K562 (cell line): ENCODE results near the gene SLC26A1. TPM values are rescaled to one million over a fixed set of nuclear protein-coding genes. Genes with fewer than 3 reads are reported as not detected.

ENCODE experiments used
- ARID2 ChIP-seq: fragments of 450-650 bp; IDR thresholded peaks from 2 replicates; pipeline ENCODE4 v1.6.1; 2017; ENCODE audit warnings: antibody characterized with exemption, mild to moderate bottlenecking
- ATF7 ChIP-seq: fragments of 450-650 bp; IDR thresholded peaks from 2 replicates; pipeline ENCODE4 v1.7.1; 2014; ENCODE audit warnings: mild to moderate bottlenecking, moderate library complexity
- CTCF ChIP-seq, 3 experiments: IDR thresholded peaks in 2 of 3; conservative IDR thresholded peaks in 1 of 3; 2 replicates each; pipeline ENCODE4 v1.5.1; 2011 to 2012; ENCODE audit warnings: low read length in 3 of 3, mild to moderate bottlenecking in 3 of 3, control low read depth in 2 of 3, improper control_type of control experiment in 1 of 3, inconsistent platforms in 1 of 3, low read depth in 1 of 3, mixed read lengths in 1 of 3, moderate library complexity in 1 of 3; ENCODE audit not compliant: insufficient read depth in 2 of 3
- DACH1 ChIP-seq: fragments of 450-650 bp; IDR thresholded peaks from 2 replicates; pipeline ENCODE4 v1.6.1; 2018; ENCODE audit not compliant: partially characterized antibody
- EGR1 ChIP-seq: fragments of 450-650 bp; conservative IDR thresholded peaks from 2 replicates; pipeline ENCODE4 v1.6.1; 2017; ENCODE audit warnings: mild to moderate bottlenecking
- GATAD2A ChIP-seq: fragments of 450-650 bp; IDR thresholded peaks from 2 replicates; pipeline ENCODE4 v1.6.1; 2017
- L3MBTL2 ChIP-seq: fragments of 450-650 bp; IDR thresholded peaks from 2 replicates; pipeline ENCODE4 v1.6.1; 2016; ENCODE audit warnings: mild to moderate bottlenecking, moderate library complexity
- MEIS2 ChIP-seq: fragments of 450-650 bp; IDR thresholded peaks from 2 replicates; pipeline ENCODE4 v1.6.1; 2014; ENCODE audit warnings: mild to moderate bottlenecking; ENCODE audit not compliant: partially characterized antibody
- NFIX ChIP-seq: fragments of 250-450 bp; sonication (Bioruptor Pico); IDR thresholded peaks from 2 replicates; pipeline ENCODE4 v1.4.0; 2020; ENCODE audit warnings: low read depth, mild to moderate bottlenecking, moderate library complexity
- PATZ1 ChIP-seq: fragments of 250-450 bp; sonication (Bioruptor Pico); IDR thresholded peaks from 2 replicates; pipeline ENCODE4 v1.5.0; 2020; ENCODE audit warnings: mild to moderate bottlenecking, borderline replicate concordance
- PHF20 ChIP-seq: fragments of 450-650 bp; IDR thresholded peaks from 2 replicates; pipeline ENCODE4 v1.6.1; 2018; ENCODE audit not compliant: partially characterized antibody
- PHF21A ChIP-seq: fragments of 450-650 bp; IDR thresholded peaks from 2 replicates; pipeline ENCODE4 v1.6.1; 2017; ENCODE audit warnings: low read depth, borderline replicate concordance
- RERE ChIP-seq: sonication (generic); formaldehyde crosslinking; IDR thresholded peaks from 2 replicates; pipeline ENCODE4 v1.8.0; 2023; ENCODE audit warnings: missing genetic modification reagents, mild to moderate bottlenecking, borderline replicate concordance
- SNRNP70 ChIP-seq: fragments of 200-400 bp; formaldehyde crosslinking; optimal IDR thresholded peaks from 2 replicates; pipeline ENCODE3; 2017; ENCODE audit warnings: low read depth, low read length
- TFAP4 ChIP-seq: sonication (generic); formaldehyde crosslinking; IDR thresholded peaks from 2 replicates; pipeline ENCODE4 v1.8.0; 2022; ENCODE audit warnings: missing genetic modification reagents, mild to moderate bottlenecking, moderate library complexity, borderline replicate concordance
- ZFX ChIP-seq: sonication (generic); formaldehyde crosslinking; IDR thresholded peaks from 2 replicates; pipeline ENCODE4 v1.8.0; 2022; ENCODE audit warnings: mild to moderate bottlenecking, missing genetic modification reagents, moderate library complexity
- ZKSCAN1 ChIP-seq: fragments of 150-350 bp; IDR thresholded peaks from 2 replicates; pipeline ENCODE4 v1.6.1; 2016; ENCODE audit warnings: low read depth, low read length
- ZNF23 ChIP-seq: fragments of 250-450 bp; sonication (Bioruptor Pico); IDR thresholded peaks from 2 replicates; pipeline ENCODE4 v1.4.0; 2020; ENCODE audit warnings: mild to moderate bottlenecking
- ZNF436 ChIP-seq: fragments of 250-450, 450-650 bp; sonication (Bioruptor Pico); formaldehyde crosslinking; IDR thresholded peaks from 2 replicates; pipeline ENCODE4 v1.7.0; 2020; ENCODE audit warnings: mild to moderate bottlenecking
- polyA plus RNA-seq, 8 experiments: library from polyadenylated mRNA; depleted of rRNA in 4 of 8; stranded (reverse) in 5 of 8; unstranded in 3 of 8; fragments of >200 nt; fragmentation: Nextera tagmentation in 2 of 8; fragmentation: Illumina TruSeq in 1 of 8; extraction: Ambion mirVana in 2 of 8; extraction: Trizol in 1 of 8; gene quantifications; 2 replicates each; pipeline versions ENCODE4 v1.2.1 to v1.2.3, GENCODE V29; 2011 to 2014; ENCODE audit warnings: inconsistent platforms in 1 of 8, missing spikeins in 1 of 8
- total RNA-seq, 7 experiments: library from RNA; depleted of rRNA in 6 of 7; stranded (reverse); fragments of >200 nt in 6 of 7; fragmentation: Illumina TruSeq in 2 of 7; extraction: Trizol in 2 of 7; gene quantifications; 2 replicates each; pipeline versions ENCODE4 v1.2.1 to v1.2.3, GENCODE V29; 2011 to 2021; ENCODE audit warnings: low replicate concordance in 1 of 7

The SLC26A1 gene
- total and polyA plus RNA-seq, 9 of the 15 experiments (the other 6 are each of a cell fraction or from before 2014, with no cell fraction given) = 0.11 to 4.2 (median 0.95) TPM

- TF ChIP-seq RERE (CRISPR knock-in tag) (no peak), ZNF436 (CRISPR knock-in tag) (peak; percentile 89), ZFX (CRISPR knock-in tag) (0 out of 2 replicates have a peak, but pooled peaks have one; percentile 31), TFAP4 (CRISPR knock-in tag) (peak; percentile 5; the same call in 1 of the 2 replicates), SNRNP70 (no peak), DACH1 (no peak), ZKSCAN1 (0 out of 2 replicates have a peak, but pooled peaks have one; percentile 15), EGR1 (0 out of 2 replicates have a peak, but pooled peaks have one; percentile 2), PHF21A (no peak), NFIX (CRISPR knock-in tag) (no peak), PATZ1 (CRISPR knock-in tag) (no peak), MEIS2 (peak; percentile 96), PHF20 (peak; percentile 30), ZNF23 (CRISPR knock-in tag) (no peak), CTCF (IDR thresholded peaks at IDR 0.05 in 2 of 3, conservative IDR thresholded peaks at IDR 0.05 in 1 of 3; ENCODE audit: insufficient read depth in 2 of 3, low read depth in 1 of 3, low read length in 3 of 3) (no peak), ATF7 (0 out of 2 replicates have a peak, but pooled peaks have one; percentile 17), L3MBTL2 (peak; percentile 83), GATAD2A (0 out of 2 replicates have a peak, but pooled peaks have one; percentile 20), ARID2 (no peak)
Observed at GRCh38 chr4:1010395-1011021, 17.3 kb upstream of the SLC26A1 start (continued).
